ENCODE measurements around the gene UTS2B. TPM values are rescaled to one million over a fixed set of nuclear protein-coding genes. Genes with fewer than 3 reads are reported as not detected.

The UTS2B gene
- total RNA-seq, 1 experiment from 2014 or later, result not detected

- Histone ChIP-seq H3K4me3 (ENCODE audit: low read length) (no peak overlapping the region), H3K79me2 (ENCODE audit: low read length) (no peaks in the 10 kb centered on the region), H3K9me3 (ENCODE audit: low read length) (no peaks in the 10 kb centered on the region; the same call in 1 of the 2 replicates), H3K9ac (ENCODE audit: low read length) (no peak overlapping the region), H3K27ac (ENCODE audit: low read length) (no peak overlapping the region), H3K27me3 (ENCODE audit: low read length) (no peaks in the 10 kb centered on the region), H3K4me1 (ENCODE audit: low read length) (no peaks in the 10 kb centered on the region), H2AFZ (ENCODE audit: low read length) (no peak overlapping the region), H3K36me3 (ENCODE audit: insufficient read depth, low read length) (no peaks in the 10 kb centered on the region), H4K20me1 (ENCODE audit: insufficient read depth, low read depth, low read length) (no peaks in the 10 kb centered on the region), H3K4me2 (ENCODE audit: low read depth, low read length, poor library complexity, severe bottlenecking) (no peak overlapping the region), H3K9me2 (replicated peaks; ENCODE audit: insufficient read depth, low read length) (no peaks in the 10 kb centered on the region; the same call in 1 of the 2 replicates)
- DNase-seq, result no peak
Observed at GRCh38 chr3:191347228-191347627, 16.9 kb upstream of the UTS2B start.

- Histone ChIP-seq H3K27ac (ENCODE audit: low read length) (no peak overlapping the region), H3K27me3 (ENCODE audit: low read length) (no peaks in the 10 kb centered on the region), H3K36me3 (ENCODE audit: insufficient read depth, low read length) (no peaks in the 10 kb centered on the region), H4K20me1 (ENCODE audit: insufficient read depth, low read depth, low read length) (no peaks in the 10 kb centered on the region), H3K4me3 (ENCODE audit: low read length) (no peak overlapping the region), H3K4me2 (ENCODE audit: low read depth, low read length, poor library complexity, severe bottlenecking) (no peak overlapping the region), H3K79me2 (ENCODE audit: low read length) (no peaks in the 10 kb centered on the region), H2AFZ (ENCODE audit: low read length) (no peak overlapping the region), H3K4me1 (ENCODE audit: low read length) (no peaks in the 10 kb centered on the region), H3K9ac (ENCODE audit: low read length) (no peak overlapping the region), H3K9me2 (replicated peaks; ENCODE audit: insufficient read depth, low read length) (no peaks in the 10 kb centered on the region), H3K9me3 (ENCODE audit: low read length) (no peaks in the 10 kb centered on the region; the same call in 1 of the 2 replicates)
- DNase-seq, result no peak
Observed at GRCh38 chr3:191345334-191345733, 15.0 kb upstream of the UTS2B start.

- Histone ChIP-seq H3K9me2 (replicated peaks; ENCODE audit: insufficient read depth, low read length) (no peaks in the 10 kb centered on the region), H3K4me3 (ENCODE audit: low read length) (no peak overlapping the region), H3K79me2 (ENCODE audit: low read length) (no peaks in the 10 kb centered on the region)
Observed at GRCh38 chr3:191343913-191344312, 13.6 kb upstream of the UTS2B start.

GRCh38 chr3:191343115-191343514 is 12.8 kb upstream of the UTS2B start:
- H3K27me3 ChIP-seq (ENCODE audit: low read length), result no peaks in the 10 kb centered on the region
- no peak overlapping the region for H3K27ac ChIP-seq (ENCODE audit: low read length)
- H3K4me3 ChIP-seq (ENCODE audit: low read length), result no peak overlapping the region
- H3K36me3 ChIP-seq (ENCODE audit: insufficient read depth, low read length), result no peaks in the 10 kb centered on the region
- no peaks in the 10 kb centered on the region for H3K9me2 ChIP-seq (replicated peaks; ENCODE audit: insufficient read depth, low read length)
- H3K9me3 ChIP-seq (ENCODE audit: low read length), result peaks cover 3% of the 10 kb centered on the region; the same call in 1 of the 2 replicates
- no peak overlapping the region for H3K4me2 ChIP-seq (ENCODE audit: low read depth, low read length, poor library complexity, severe bottlenecking)
- H3K4me1 ChIP-seq (ENCODE audit: low read length), result no peaks in the 10 kb centered on the region
- H3K9ac ChIP-seq (ENCODE audit: low read length), result no peak overlapping the region
- H3K79me2 ChIP-seq (ENCODE audit: low read length), result no peaks in the 10 kb centered on the region
- H2AFZ ChIP-seq (ENCODE audit: low read length), result no peak overlapping the region
- no peaks in the 10 kb centered on the region for H4K20me1 ChIP-seq (ENCODE audit: insufficient read depth, low read depth, low read length)
- DNase-seq, result no peak

More at GRCh38 chr3:191343913-191344312, 13.6 kb upstream of the UTS2B start:
- no peak overlapping the region for H3K9ac ChIP-seq (ENCODE audit: low read length)
- H3K4me2 ChIP-seq (ENCODE audit: low read depth, low read length, poor library complexity, severe bottlenecking), result no peak overlapping the region
- H3K27me3 ChIP-seq (ENCODE audit: low read length), result no peaks in the 10 kb centered on the region
- H3K4me1 ChIP-seq (ENCODE audit: low read length), result no peaks in the 10 kb centered on the region
- no peaks in the 10 kb centered on the region for H3K36me3 ChIP-seq (ENCODE audit: insufficient read depth, low read length)
- H4K20me1 ChIP-seq (ENCODE audit: insufficient read depth, low read depth, low read length), result no peaks in the 10 kb centered on the region
- H3K9me3 ChIP-seq (ENCODE audit: low read length), result no peaks in the 10 kb centered on the region; the same call in 1 of the 2 replicates
- no peak for DNase-seq
- H3K27ac ChIP-seq (ENCODE audit: low read length), result no peak overlapping the region
- H2AFZ ChIP-seq (ENCODE audit: low read length), result no peak overlapping the region

GRCh38 chr3:191342411-191342810 is 12.1 kb upstream of the UTS2B start:
- H3K4me3 ChIP-seq (ENCODE audit: low read length), result no peak overlapping the region
- H3K79me2 ChIP-seq (ENCODE audit: low read length), result no peaks in the 10 kb centered on the region
- no peak overlapping the region for H3K27ac ChIP-seq (ENCODE audit: low read length)
- H3K9me3 ChIP-seq (ENCODE audit: low read length), result peaks cover 5% of the 10 kb centered on the region; the same call in 1 of the 2 replicates
- H3K36me3 ChIP-seq (ENCODE audit: insufficient read depth, low read length), result no peaks in the 10 kb centered on the region
- no peak for DNase-seq
- H2AFZ ChIP-seq (ENCODE audit: low read length), result no peak overlapping the region
- H3K27me3 ChIP-seq (ENCODE audit: low read length), result no peaks in the 10 kb centered on the region
- no peak overlapping the region for H3K9ac ChIP-seq (ENCODE audit: low read length)
- H3K4me2 ChIP-seq (ENCODE audit: low read depth, low read length, poor library complexity, severe bottlenecking), result no peak overlapping the region
- H3K4me1 ChIP-seq (ENCODE audit: low read length), result no peaks in the 10 kb centered on the region
- H4K20me1 ChIP-seq (ENCODE audit: insufficient read depth, low read depth, low read length), result no peaks in the 10 kb centered on the region
- no peaks in the 10 kb centered on the region for H3K9me2 ChIP-seq (replicated peaks; ENCODE audit: insufficient read depth, low read length)

GRCh38 chr3:191342006-191342405 is 11.7 kb upstream of the UTS2B start:
- Histone ChIP-seq H3K9me3 (ENCODE audit: low read length) (peaks cover 5% of the 10 kb centered on the region; the same call in 1 of the 2 replicates), H4K20me1 (ENCODE audit: insufficient read depth, low read depth, low read length) (no peaks in the 10 kb centered on the region), H3K4me1 (ENCODE audit: low read length) (no peaks in the 10 kb centered on the region), H3K36me3 (ENCODE audit: insufficient read depth, low read length) (no peaks in the 10 kb centered on the region), H3K9ac (ENCODE audit: low read length) (no peak overlapping the region), H3K9me2 (replicated peaks; ENCODE audit: insufficient read depth, low read length) (no peaks in the 10 kb centered on the region), H3K27me3 (ENCODE audit: low read length) (no peaks in the 10 kb centered on the region), H2AFZ (ENCODE audit: low read length) (no peak overlapping the region), H3K4me2 (ENCODE audit: low read depth, low read length, poor library complexity, severe bottlenecking) (no peak overlapping the region), H3K79me2 (ENCODE audit: low read length) (no peaks in the 10 kb centered on the region), H3K4me3 (ENCODE audit: low read length) (no peak overlapping the region), H3K27ac (ENCODE audit: low read length) (no peak overlapping the region)
- no peak for DNase-seq

GRCh38 chr3:191340966-191341365 is 10.6 kb upstream of the UTS2B start:
- no peak overlapping the region for H3K4me2 ChIP-seq (ENCODE audit: low read depth, low read length, poor library complexity, severe bottlenecking)
- H3K36me3 ChIP-seq (ENCODE audit: insufficient read depth, low read length), result no peaks in the 10 kb centered on the region
- peaks cover 10% of the 10 kb centered on the region; the same call in 1 of the 2 replicates for H3K9me3 ChIP-seq (ENCODE audit: low read length)
- no peak overlapping the region for H3K4me3 ChIP-seq (ENCODE audit: low read length)
- no peaks in the 10 kb centered on the region for H3K4me1 ChIP-seq (ENCODE audit: low read length)
- no peaks in the 10 kb centered on the region for H3K9me2 ChIP-seq (replicated peaks; ENCODE audit: insufficient read depth, low read length)
- H3K9ac ChIP-seq (ENCODE audit: low read length), result no peak overlapping the region
- no peak overlapping the region for H2AFZ ChIP-seq (ENCODE audit: low read length)
- H4K20me1 ChIP-seq (ENCODE audit: insufficient read depth, low read depth, low read length), result no peaks in the 10 kb centered on the region
- no peaks in the 10 kb centered on the region for H3K79me2 ChIP-seq (ENCODE audit: low read length)
- H3K27ac ChIP-seq (ENCODE audit: low read length), result no peak overlapping the region
- DNase-seq, result no peak
- no peaks in the 10 kb centered on the region for H3K27me3 ChIP-seq (ENCODE audit: low read length)

GRCh38 chr3:191340351-191340750 is 10.0 kb upstream of the UTS2B start:
- no peaks in the 10 kb centered on the region for H4K20me1 ChIP-seq (ENCODE audit: insufficient read depth, low read depth, low read length)
- no peak for DNase-seq

More at GRCh38 chr3:191340351-191340750, 10.0 kb upstream of the UTS2B start:
- H3K27ac ChIP-seq (ENCODE audit: low read length), result no peak overlapping the region
- no peak overlapping the region for H3K4me3 ChIP-seq (ENCODE audit: low read length)
- H3K27me3 ChIP-seq (ENCODE audit: low read length), result no peaks in the 10 kb centered on the region
- H3K9ac ChIP-seq (ENCODE audit: low read length), result no peak overlapping the region
- H3K79me2 ChIP-seq (ENCODE audit: low read length), result no peaks in the 10 kb centered on the region
- no peak overlapping the region for H2AFZ ChIP-seq (ENCODE audit: low read length)
- H3K36me3 ChIP-seq (ENCODE audit: insufficient read depth, low read length), result no peaks in the 10 kb centered on the region
- H3K4me1 ChIP-seq (ENCODE audit: low read length), result no peaks in the 10 kb centered on the region
- H3K9me3 ChIP-seq (ENCODE audit: low read length), result peaks cover 11% of the 10 kb centered on the region; the same call in 1 of the 2 replicates
- no peak overlapping the region for H3K4me2 ChIP-seq (ENCODE audit: low read depth, low read length, poor library complexity, severe bottlenecking)
- no peaks in the 10 kb centered on the region for H3K9me2 ChIP-seq (replicated peaks; ENCODE audit: insufficient read depth, low read length)
